PFSK-1 (cell line): Measurements from ENCODE around the gene SEMA3C.

Experiments
- FOXP2 ChIP-seq: optimal IDR thresholded peaks from 2 replicates; pipeline ENCODE3; 2011; ENCODE audit warnings: borderline replicate concordance, control low read depth, inconsistent platforms; ENCODE audit not compliant: insufficient read depth; ENCODE audit errors: extremely low read length, extremely low read depth
- POLR2AphosphoS5 ChIP-seq: IDR thresholded peaks from 2 replicates; pipeline ENCODE4 v1.6.1; 2012; ENCODE audit warnings: low read depth, mild to moderate bottlenecking, control low read depth, low read length, moderate library complexity
- SIN3A ChIP-seq: IDR thresholded peaks from 2 replicates; pipeline ENCODE4 v1.6.1; 2012; ENCODE audit warnings: mild to moderate bottlenecking, low read length, moderate library complexity, borderline replicate concordance; ENCODE audit not compliant: insufficient read depth
- TAF1 ChIP-seq: IDR thresholded peaks from 2 replicates; pipeline ENCODE4 v1.6.1; 2012; ENCODE audit warnings: low read length, control low read depth, borderline replicate concordance; ENCODE audit not compliant: insufficient read depth
- TF ChIP-seq, protein P1 (sequence below), 2 experiments: IDR thresholded peaks; 2 replicates each; pipeline versions ENCODE4 v1.6.1 to v1.8.0; 2011 to 2012; ENCODE audit warnings: low read depth in 2 of 2, low read length in 2 of 2, control low read depth in 1 of 2, inconsistent platforms in 1 of 2, mild to moderate bottlenecking in 1 of 2, moderate library complexity in 1 of 2; ENCODE audit not compliant: insufficient read depth in 1 of 2

The SEMA3C gene

DNA sequence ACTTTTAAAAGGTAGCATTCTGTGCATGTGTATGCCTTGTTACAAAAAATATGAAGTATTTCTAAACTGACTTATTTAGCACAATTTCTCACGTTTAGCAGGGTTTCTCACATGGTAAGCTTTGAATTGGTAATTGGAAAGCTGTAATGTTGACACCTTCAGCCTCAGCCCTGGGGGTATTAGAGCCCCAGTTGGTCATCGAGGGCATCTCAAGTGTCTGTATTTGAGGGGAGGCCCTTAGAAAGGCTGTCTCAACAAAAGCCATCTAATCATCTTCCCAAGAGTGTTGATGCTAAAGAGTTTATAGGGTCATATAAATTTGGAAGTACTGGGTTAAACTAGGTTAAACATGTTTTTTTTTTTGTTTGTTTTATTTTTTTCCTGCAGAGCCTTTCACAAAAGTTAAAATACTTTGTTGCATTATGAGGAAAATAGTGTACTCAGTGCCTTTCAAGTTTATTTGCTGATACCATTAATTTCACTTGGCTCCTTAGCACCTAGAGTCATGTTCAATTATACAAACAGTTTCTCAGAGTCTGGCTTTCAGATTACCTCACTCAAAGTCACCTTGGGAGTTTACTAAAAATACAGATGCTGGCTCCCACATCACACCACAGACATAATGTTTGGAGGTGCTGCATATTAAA is 146.4 kb downstream of the SEMA3C start:
- no peak for TF ChIP-seq FOXP2
- TF ChIP-seq POLR2AphosphoS5, result no peak
- TF ChIP-seq, protein P1, sequence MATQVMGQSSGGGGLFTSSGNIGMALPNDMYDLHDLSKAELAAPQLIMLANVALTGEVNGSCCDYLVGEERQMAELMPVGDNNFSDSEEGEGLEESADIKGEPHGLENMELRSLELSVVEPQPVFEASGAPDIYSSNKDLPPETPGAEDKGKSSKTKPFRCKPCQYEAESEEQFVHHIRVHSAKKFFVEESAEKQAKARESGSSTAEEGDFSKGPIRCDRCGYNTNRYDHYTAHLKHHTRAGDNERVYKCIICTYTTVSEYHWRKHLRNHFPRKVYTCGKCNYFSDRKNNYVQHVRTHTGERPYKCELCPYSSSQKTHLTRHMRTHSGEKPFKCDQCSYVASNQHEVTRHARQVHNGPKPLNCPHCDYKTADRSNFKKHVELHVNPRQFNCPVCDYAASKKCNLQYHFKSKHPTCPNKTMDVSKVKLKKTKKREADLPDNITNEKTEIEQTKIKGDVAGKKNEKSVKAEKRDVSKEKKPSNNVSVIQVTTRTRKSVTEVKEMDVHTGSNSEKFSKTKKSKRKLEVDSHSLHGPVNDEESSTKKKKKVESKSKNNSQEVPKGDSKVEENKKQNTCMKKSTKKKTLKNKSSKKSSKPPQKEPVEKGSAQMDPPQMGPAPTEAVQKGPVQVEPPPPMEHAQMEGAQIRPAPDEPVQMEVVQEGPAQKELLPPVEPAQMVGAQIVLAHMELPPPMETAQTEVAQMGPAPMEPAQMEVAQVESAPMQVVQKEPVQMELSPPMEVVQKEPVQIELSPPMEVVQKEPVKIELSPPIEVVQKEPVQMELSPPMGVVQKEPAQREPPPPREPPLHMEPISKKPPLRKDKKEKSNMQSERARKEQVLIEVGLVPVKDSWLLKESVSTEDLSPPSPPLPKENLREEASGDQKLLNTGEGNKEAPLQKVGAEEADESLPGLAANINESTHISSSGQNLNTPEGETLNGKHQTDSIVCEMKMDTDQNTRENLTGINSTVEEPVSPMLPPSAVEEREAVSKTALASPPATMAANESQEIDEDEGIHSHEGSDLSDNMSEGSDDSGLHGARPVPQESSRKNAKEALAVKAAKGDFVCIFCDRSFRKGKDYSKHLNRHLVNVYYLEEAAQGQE (IDR thresholded peaks at IDR 0.05; ENCODE audit: insufficient read depth in 1 of 2, low read depth in 2 of 2, low read length in 2 of 2), result no peak
- TF ChIP-seq TAF1, result no peak
- TF ChIP-seq SIN3A, result no peak

DNA sequence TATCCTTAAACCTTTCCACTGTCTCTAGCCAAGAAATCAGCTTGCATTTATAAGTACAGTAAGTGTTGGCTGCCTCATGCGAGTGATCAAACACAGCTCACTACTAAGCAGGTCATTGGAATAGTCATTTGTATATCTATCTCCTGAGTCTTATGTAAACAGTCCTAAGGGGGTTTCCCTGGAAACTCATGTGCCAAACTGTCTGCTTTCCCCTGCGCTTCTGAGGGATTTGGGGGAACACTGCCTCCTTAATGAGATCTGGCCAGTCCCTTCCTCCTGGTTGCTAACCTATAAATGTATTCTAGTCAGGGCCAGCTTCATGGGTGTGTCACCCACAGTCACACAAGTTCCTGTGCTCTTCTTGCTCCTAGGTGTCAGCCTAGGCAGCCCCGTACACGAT is 147.3 kb downstream of the SEMA3C start:
- TF ChIP-seq, protein P1 (IDR thresholded peaks at IDR 0.05; ENCODE audit: insufficient read depth in 1 of 2, low read depth in 2 of 2, low read length in 2 of 2), result no peak
- TF ChIP-seq FOXP2 (no peak), POLR2AphosphoS5 (no peak), SIN3A (no peak), TAF1 (no peak)

DNA sequence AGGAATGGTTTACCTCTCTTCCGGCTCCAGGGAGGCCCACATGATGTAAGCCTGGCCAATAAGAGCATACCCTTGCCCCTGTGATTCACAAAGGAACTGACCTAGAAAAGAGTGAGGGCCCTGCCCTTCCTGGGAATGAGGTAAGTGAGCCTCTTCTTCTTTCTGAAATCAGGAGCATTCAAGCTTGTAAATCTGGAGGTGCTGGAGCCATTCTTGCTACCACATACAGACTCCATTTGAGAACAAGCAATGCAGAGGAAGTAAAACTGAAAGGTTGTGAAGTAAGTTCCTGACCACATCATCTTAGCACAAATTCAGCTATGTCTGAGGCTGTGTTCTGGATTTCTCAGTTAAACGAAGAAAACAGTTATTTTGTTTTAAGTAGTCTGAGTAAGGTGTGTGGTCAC is 148.2 kb downstream of the SEMA3C start:
- TF ChIP-seq POLR2AphosphoS5, result no peak
- TF ChIP-seq SIN3A, result no peak
- TF ChIP-seq, protein P1 (IDR thresholded peaks at IDR 0.05; ENCODE audit: insufficient read depth in 1 of 2, low read depth in 2 of 2, low read length in 2 of 2), result no peak
- TF ChIP-seq TAF1, result no peak
- no peak for TF ChIP-seq FOXP2

DNA sequence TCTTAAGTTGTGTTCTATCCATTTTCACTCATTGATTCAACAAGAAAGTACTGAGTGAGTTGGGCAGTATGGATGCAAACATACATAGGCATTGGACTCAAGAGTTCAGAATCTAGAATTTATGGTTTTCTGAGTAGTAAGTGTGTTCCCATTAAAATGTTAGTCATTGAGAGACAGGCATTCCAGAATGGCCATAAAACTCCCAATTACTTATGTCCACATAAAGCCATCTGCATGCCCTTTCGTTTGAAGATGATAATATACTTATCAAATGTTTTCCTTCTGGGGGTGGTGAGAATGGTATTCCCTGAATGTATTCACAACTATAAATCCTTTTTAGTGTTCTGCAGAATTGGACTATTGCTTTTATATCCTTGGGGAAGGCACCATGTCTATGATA is 148.8 kb downstream of the SEMA3C start:
- TF ChIP-seq POLR2AphosphoS5 (no peak), TAF1 (no peak), SIN3A (no peak), FOXP2 (no peak)
- TF ChIP-seq, protein P1 (IDR thresholded peaks at IDR 0.05; ENCODE audit: insufficient read depth in 1 of 2, low read depth in 2 of 2, low read length in 2 of 2), result no peak
